Natural killer cell (primary cell): ENCODE data around the gene TWIST2. TPM values are rescaled to one million over a fixed set of nuclear protein-coding genes. Genes with fewer than 3 reads are reported as not detected.

Experiments used
- ATAC-seq, 3 donors: fragments of 150-1000 bp in 2 of 3; fragments of 200-7000 bp in 1 of 3; cut with Tn5 transposase; 1 replicate in 1 of 3; 2 replicates in 2 of 3; pipeline ENCODE4 v1.10.0; 2021; ENCODE audit warnings: mild to moderate bottlenecking in 2 of 3, moderate library complexity in 2 of 3
- DNase-seq, 2 donors: peaks; one replicate each; pipeline versions ENCODE4 v3.0.0 to v3.0.0-alpha.2; 2013 to 2021; ENCODE audit warnings: mixed read lengths in 1 of 2
- H3K27ac ChIP-seq: one replicate; pipeline ENCODE4 v1.5.1; 2013; ENCODE audit warnings: mild to moderate bottlenecking, low read length
- H3K27me3 ChIP-seq: one replicate; pipeline ENCODE4 v1.6.1; 2013; ENCODE audit warnings: low read length; ENCODE audit not compliant: control insufficient read depth, insufficient read depth
- H3K36me3 ChIP-seq: one replicate; pipeline ENCODE4 v1.6.1; 2013; ENCODE audit warnings: low read length; ENCODE audit not compliant: control insufficient read depth, insufficient read depth
- H3K4me1 ChIP-seq: one replicate; pipeline ENCODE4 v1.6.1; 2013; ENCODE audit warnings: low read length; ENCODE audit not compliant: control insufficient read depth, insufficient read depth
- H3K4me3 ChIP-seq: one replicate; pipeline ENCODE4 v1.5.1; 2013; ENCODE audit warnings: low read length
- H3K9me3 ChIP-seq: one replicate; pipeline ENCODE4 v1.6.1; 2013; ENCODE audit warnings: low read length; ENCODE audit not compliant: control insufficient read depth, insufficient read depth
- H3K27ac Mint-ChIP-seq, 2 donors: one replicate each; pipeline ENCODE4 v1.8.0; 2022; ENCODE audit warnings: mild to moderate bottlenecking in 2 of 2, mixed read lengths in 2 of 2, moderate library complexity in 1 of 2
- H3K27me3 Mint-ChIP-seq, 2 donors: one replicate each; pipeline ENCODE4 v1.8.0; 2022; ENCODE audit warnings: low read depth in 2 of 2, mixed read lengths in 2 of 2
- H3K36me3 Mint-ChIP-seq: one replicate; pipeline ENCODE4 v1.8.0; 2022; ENCODE audit warnings: mixed read lengths
- H3K4me1 Mint-ChIP-seq, 2 donors: one replicate each; pipeline ENCODE4 v1.8.0; 2022; ENCODE audit warnings: mixed read lengths in 2 of 2
- H3K4me3 Mint-ChIP-seq: one replicate; pipeline ENCODE4 v1.8.0; 2022; ENCODE audit warnings: mild to moderate bottlenecking, moderate library complexity, mixed read lengths
- H3K9me3 Mint-ChIP-seq, 2 donors: one replicate each; pipeline ENCODE4 v1.8.0; 2022; ENCODE audit warnings: mixed read lengths in 2 of 2
- CTCF ChIP-seq: fragments of 200-600 bp; IDR thresholded peaks from one replicate; pipeline ENCODE4 v1.8.0; 2022; ENCODE audit warnings: antibody characterized with exemption
- WGBS: methylation state at CpG from one replicate; pipeline ENCODE4 v1.1.7; 2013; ENCODE audit warnings: missing lambda C conversion rate; ENCODE audit not compliant: insufficient coverage; 5-methylcytosine and 5-hydroxymethylcytosine counted together
- intact Hi-C: fragments of 100-400 bp; cut with micrococcal nuclease; formaldehyde crosslinking; loops from one replicate; pipeline ENCODE4 v1.14.2; 2022
- total RNA-seq, 4 donors: library from RNA; stranded (reverse); fragments of 120-200 nt in 1 of 4; gene quantifications; one replicate each; pipeline versions ENCODE4 v1.2.3 to v1.2.4, GENCODE V29; 2013 to 2022

The TWIST2 gene
- total RNA-seq, 3 donors from 2014 or later (not counting 1 experiment from before 2014, with no cell fraction given), result not detected

- Histone ChIP-seq H3K27me3 (no peaks in the 10 kb centered on the region), H3K9me3 (no peaks in the 10 kb centered on the region), H3K27ac (no peak overlapping the region), H3K36me3 (no peaks in the 10 kb centered on the region), H3K4me3 (no peak overlapping the region), H3K4me1 (no peaks in the 10 kb centered on the region)
- no peaks in the 10 kb centered on the region for H3K9me3 Mint-ChIP-seq
- peaks cover 0 to 4% of the 10 kb centered on the region in 2 donors for H3K27me3 Mint-ChIP-seq
- ATAC-seq (no peak), DNase-seq (no peak)
- H3K4me1 Mint-ChIP-seq, result no peaks in the 10 kb centered on the region
- intact Hi-C loops, result no loop called here
- H3K36me3 Mint-ChIP-seq, result no peaks in the 10 kb centered on the region
- no peak overlapping the region for H3K4me3 Mint-ChIP-seq
- TF ChIP-seq CTCF, result no peak
- WGBS, result 85% methylated on average over 15 of the region's 16 CpGs
- H3K27ac Mint-ChIP-seq, result no peak overlapping the region
Observed at GRCh38 chr2:238916176-238916874, 68.4 kb downstream of the TWIST2 start.

- H3K9me3 Mint-ChIP-seq, result no peaks in the 10 kb centered on the region
- no peak for TF ChIP-seq CTCF
- peaks cover 0 to 6% of the 10 kb centered on the region in 2 donors for H3K27me3 Mint-ChIP-seq
- H3K36me3 Mint-ChIP-seq, result no peaks in the 10 kb centered on the region
- no peak overlapping the region for H3K27ac ChIP-seq
- no peak overlapping the region for H3K27ac Mint-ChIP-seq
- no peaks in the 10 kb centered on the region for H3K9me3 ChIP-seq
- intact Hi-C loops, result no loop called here
- WGBS, result 73% methylated on average over 14 of the region's 14 CpGs
- no peak overlapping the region for H3K4me3 Mint-ChIP-seq
- no peaks in the 10 kb centered on the region for H3K36me3 ChIP-seq
- no peak for DNase-seq
- no peaks in the 10 kb centered on the region for H3K4me1 Mint-ChIP-seq
- H3K4me3 ChIP-seq, result no peak overlapping the region
- no peaks in the 10 kb centered on the region for H3K4me1 ChIP-seq
- ATAC-seq, result no peak
- H3K27me3 ChIP-seq, result no peaks in the 10 kb centered on the region
Observed at GRCh38 chr2:238916875-238917590, 69.1 kb downstream of the TWIST2 start.

- Histone ChIP-seq H3K9me3 (no peaks in the 10 kb centered on the region), H3K4me1 (no peaks in the 10 kb centered on the region), H3K36me3 (no peaks in the 10 kb centered on the region), H3K27ac (no peak overlapping the region), H3K4me3 (no peak overlapping the region), H3K27me3 (no peaks in the 10 kb centered on the region)
- 73% methylated on average over 10 of the region's 11 CpGs for WGBS
- ATAC-seq, result no peak
- Mint-ChIP-seq H3K9me3 (no peaks in the 10 kb centered on the region), H3K4me1 (no peaks in the 10 kb centered on the region), H3K4me3 (no peak overlapping the region), H3K27me3 (peaks cover 0 to 9% of the 10 kb centered on the region in 2 donors), H3K27ac (no peak overlapping the region), H3K36me3 (no peaks in the 10 kb centered on the region)
- no peak for DNase-seq
- intact Hi-C loops, result no loop called here
- no peak for TF ChIP-seq CTCF
Observed at GRCh38 chr2:238919307-238919706, 71.4 kb downstream of the TWIST2 start.
